SK-N-SH treated with all-trans-retinoic acid at 6 μM for 48 hours (cell line): ENCODE data around the gene DCST2.

Experiments
- ATAC-seq: fragments of 200-7000 bp; cut with Tn5 transposase; 3 replicates; pipeline ENCODE4 v1.9.1; 2020; ENCODE audit warnings: mild to moderate bottlenecking, moderate library complexity
- ARNTL ChIP-seq: fragments of 450-650 bp; formaldehyde crosslinking; IDR thresholded peaks from 2 replicates; pipeline ENCODE4 v1.5.0; 2020; ENCODE audit warnings: low read depth, mild to moderate bottlenecking, moderate library complexity, borderline replicate concordance
- CREB5 ChIP-seq: fragments of 250-450 bp; sonication (Bioruptor Pico); IDR thresholded peaks from 2 replicates; pipeline ENCODE4 v1.5.1; 2020; ENCODE audit warnings: low read depth, mild to moderate bottlenecking, moderate library complexity
- CSDC2 ChIP-seq: fragments of 250-450 bp; sonication (Bioruptor Pico); IDR thresholded peaks from 2 replicates; pipeline ENCODE4 v1.5.0; 2020; ENCODE audit warnings: mild to moderate bottlenecking, moderate library complexity
- CSRNP3 ChIP-seq: fragments of 250-450 bp; sonication (Bioruptor Pico); IDR thresholded peaks from 2 replicates; pipeline ENCODE4 v1.5.1; 2021; ENCODE audit warnings: mild to moderate bottlenecking, moderate library complexity
- ESRRG ChIP-seq: fragments of 250-450 bp; sonication (Bioruptor Pico); IDR thresholded peaks from 2 replicates; pipeline ENCODE4 v1.6.1; 2021; ENCODE audit warnings: mild to moderate bottlenecking
- GLIS3 ChIP-seq: fragments of 250-450 bp; sonication (Bioruptor Pico); IDR thresholded peaks from 2 replicates; pipeline ENCODE4 v1.5.0; 2020; ENCODE audit warnings: mild to moderate bottlenecking, moderate library complexity
- ISL1 ChIP-seq: fragments of 250-450 bp; sonication (Bioruptor Pico); IDR thresholded peaks from 2 replicates; pipeline ENCODE4 v2.1.2; 2022; ENCODE audit warnings: mild to moderate bottlenecking, moderate library complexity
- OSR1 ChIP-seq: fragments of 250-450 bp; sonication (Bioruptor Pico); IDR thresholded peaks from 2 replicates; pipeline ENCODE4 v1.8.0; 2022; ENCODE audit warnings: moderate library complexity, mild to moderate bottlenecking, inconsistent platforms
- PATZ1 ChIP-seq: fragments of 250-450 bp; sonication (Bioruptor Pico); IDR thresholded peaks from 2 replicates; pipeline ENCODE4 v1.8.0; 2020; ENCODE audit warnings: mild to moderate bottlenecking, moderate library complexity, borderline replicate concordance
- POU6F1 ChIP-seq: fragments of 250-450 bp; sonication (Bioruptor Pico); IDR thresholded peaks from 2 replicates; pipeline ENCODE4 v1.8.0; 2021; ENCODE audit warnings: low read depth, mild to moderate bottlenecking, moderate library complexity, borderline replicate concordance
- PPARA ChIP-seq: fragments of 250-450 bp; sonication (Bioruptor Pico); IDR thresholded peaks from 2 replicates; pipeline ENCODE4 v1.5.0; 2020; ENCODE audit warnings: mild to moderate bottlenecking, borderline replicate concordance
- RARB ChIP-seq: fragments of 250-450 bp; sonication (Bioruptor Pico); IDR thresholded peaks from 2 replicates; pipeline ENCODE4 v1.8.0; 2021; ENCODE audit warnings: mild to moderate bottlenecking, moderate library complexity
- SNAI2 ChIP-seq: fragments of 250-450 bp; sonication (Bioruptor Pico); IDR thresholded peaks from 2 replicates; pipeline ENCODE4 v1.5.0; 2020; ENCODE audit warnings: mild to moderate bottlenecking, moderate library complexity
- TCF4 ChIP-seq: fragments of 250-450 bp; sonication (Bioruptor Pico); IDR thresholded peaks from 2 replicates; pipeline ENCODE4 v1.8.0; 2021; ENCODE audit warnings: mild to moderate bottlenecking, moderate library complexity, borderline replicate concordance
- TOX ChIP-seq: fragments of 250-450 bp; sonication (Bioruptor Pico); IDR thresholded peaks from 2 replicates; pipeline ENCODE4 v1.8.0; 2021; ENCODE audit warnings: mild to moderate bottlenecking, moderate library complexity, borderline replicate concordance
- TSHZ2 ChIP-seq: fragments of 250-450 bp; sonication (Bioruptor Pico); IDR thresholded peaks from 2 replicates; pipeline ENCODE4 v1.5.0; 2020; ENCODE audit warnings: mild to moderate bottlenecking, moderate library complexity
- ZC3H10 ChIP-seq: fragments of 250-450 bp; sonication (Bioruptor Pico); IDR thresholded peaks from 2 replicates; pipeline ENCODE4 v1.5.1; 2021; ENCODE audit warnings: mild to moderate bottlenecking, moderate library complexity
- ZFP3 ChIP-seq: fragments of 250-450 bp; sonication (Bioruptor Pico); IDR thresholded peaks from 2 replicates; pipeline ENCODE4 v1.5.0; 2020; ENCODE audit warnings: mild to moderate bottlenecking, moderate library complexity
- ZFP30 ChIP-seq: fragments of 450-650 bp; formaldehyde crosslinking; IDR thresholded peaks from 2 replicates; pipeline ENCODE4 v1.5.0; 2022; ENCODE audit warnings: mild to moderate bottlenecking, moderate library complexity
- ZNF565 ChIP-seq: fragments of 450-650 bp; formaldehyde crosslinking; conservative IDR thresholded peaks from 2 replicates; pipeline ENCODE4 v1.5.0; 2020; ENCODE audit warnings: low read depth, mild to moderate bottlenecking, moderate library complexity
- ZNF70 ChIP-seq: fragments of 450-650 bp; formaldehyde crosslinking; IDR thresholded peaks from 2 replicates; pipeline ENCODE4 v1.5.0; 2020; ENCODE audit warnings: mild to moderate bottlenecking, moderate library complexity

Gene DCST2

GRCh38 chr1:155033524-155033923 is at the start of gene DCST2, which contains the start of gene DCST1:
Gene DCST2, minus strand, starts transcription at chr1:155033781. Its CDS starts 80 bp downstream, at chr1:155033701.
Gene DCST1, plus strand, starts transcription at chr1:155033824. Its CDS starts 213 bp downstream, at chr1:155034037.
- ATAC-seq, result no peak
- no peak for TF ChIP-seq CSDC2 (CRISPR knock-in tag)
- no peak for TF ChIP-seq ZFP3 (CRISPR knock-in tag)
- TF ChIP-seq CREB5 (CRISPR knock-in tag), result no peak
- TF ChIP-seq ZFP30 (CRISPR knock-in tag), result no peak
- TF ChIP-seq ISL1 (CRISPR knock-in tag), result no peak
- no peak for TF ChIP-seq ESRRG
- TF ChIP-seq OSR1 (CRISPR knock-in tag), result no peak
- TF ChIP-seq PPARA (CRISPR knock-in tag), result no peak
- TF ChIP-seq ZNF565 (CRISPR knock-in tag), result no peak
- no peak for TF ChIP-seq RARB (CRISPR knock-in tag)
- no peak for TF ChIP-seq TCF4 (CRISPR knock-in tag)
- TF ChIP-seq ZC3H10 (CRISPR knock-in tag), result no peak

- ATAC-seq, result no peak
- TF ChIP-seq POU6F1 (CRISPR knock-in tag) (no peak), RARB (CRISPR knock-in tag) (no peak), ESRRG (no peak), PPARA (CRISPR knock-in tag) (no peak)
Observed at GRCh38 chr1:155083052-155083541, 49.5 kb upstream of the DCST2 start.

- ATAC-seq, result no peak
- TF ChIP-seq PATZ1 (CRISPR knock-in tag) (no peak), CSRNP3 (no peak), TOX (CRISPR knock-in tag) (no peak), OSR1 (CRISPR knock-in tag) (no peak), ZNF70 (CRISPR knock-in tag) (no peak), RARB (CRISPR knock-in tag) (no peak), ISL1 (CRISPR knock-in tag) (no peak), ARNTL (CRISPR knock-in tag) (no peak), GLIS3 (CRISPR knock-in tag) (no peak), SNAI2 (CRISPR knock-in tag) (no peak)
Observed at GRCh38 chr1:155082301-155083051, 48.9 kb upstream of the DCST2 start.

- TF ChIP-seq TSHZ2 (CRISPR knock-in tag) (no peak), POU6F1 (CRISPR knock-in tag) (no peak), TOX (CRISPR knock-in tag) (no peak)
- ATAC-seq, result no peak
Observed at GRCh38 chr1:155081472-155082300, 48.1 kb upstream of the DCST2 start.
